HCT116 (cell line): ENCODE measurements around the gene FGD3. TPM values are rescaled to one million over a fixed set of nuclear protein-coding genes. Genes with fewer than 3 reads are reported as not detected.

ENCODE experiments used
- ATAC-seq: fragments of 200-7000 bp; cut with Tn5 transposase; 2 replicates; pipeline ENCODE4 v1.9.1; 2020; ENCODE audit warnings: mild to moderate bottlenecking, moderate library complexity
- BruUV-seq: library from RNA; stranded (reverse); fragments of 400-500 nt; replicated peaks from 2 replicates; lab custom pipeline; 2021; lab: Mats Ljungman, UMichigan
- CTCF ChIA-PET: fragments of 300-600 bp; sonication (Branson Sonifier 250); formaldehyde crosslinking; loops from one replicate; lab custom pipeline; 2021; ENCODE audit warnings: antibody characterized with exemption; lab: Charles Lee
- POLR2A ChIA-PET: fragments of 300-600, 350-600 bp; sonication (Branson Sonifier 250); formaldehyde crosslinking; loops from one replicate; lab custom pipeline; 2021; ENCODE audit warnings: antibody characterized with exemption; lab: Charles Lee
- RAD21 ChIA-PET, 2 experiments: fragments of 300-600 bp; sonication (Branson Sonifier 250); formaldehyde crosslinking; loops; one replicate each; lab custom pipeline; 2023; ENCODE audit warnings: low total read pairs in 2 of 2; ENCODE audit not compliant: uncharacterized antibody in 2 of 2, unreplicated experiment in 2 of 2, low non-redundant PET in 1 of 2; lab: Charles Lee
- DNase-seq: peaks from one replicate; pipeline ENCODE4 v3.0.0-alpha.2; 2010; ENCODE audit warnings: low read depth, low spot score
- H2AFZ ChIP-seq: fragments of 200-600 bp; shearing (Covaris generic), sonication (generic); 2 replicates; pipeline ENCODE4 v1.6.1; 2017; ENCODE audit warnings: low read depth, mixed run types, mixed read lengths, antibody characterized with exemption, low read length; ENCODE audit not compliant: poor library complexity, severe bottlenecking
- H3K27ac ChIP-seq: 2 replicates; pipeline ENCODE4 v1.5.1; 2012; ENCODE audit warnings: low read depth, low read length
- H3K27me3 ChIP-seq: fragments of 200-600 bp; sonication (generic); 2 replicates; pipeline ENCODE4 v1.6.1; 2016; ENCODE audit warnings: mixed run types, low read length, mixed read lengths; ENCODE audit not compliant: insufficient read depth
- H3K36me3 ChIP-seq, 2 experiments: fragments of 200-500 bp in 1 of 2; fragments of 200-600 bp in 1 of 2; sonication (Bioruptor generic) in 1 of 2; sonication (generic) in 1 of 2; 2 replicates each; pipeline versions ENCODE4 v1.5.1 to v1.6.1; 2014 to 2016; ENCODE audit warnings: low read length in 2 of 2, inconsistent platforms in 1 of 2, mixed read lengths in 1 of 2, mixed run types in 1 of 2; ENCODE audit not compliant: insufficient read depth in 2 of 2, control insufficient read depth in 1 of 2
- H3K4me1 ChIP-seq, 2 experiments: fragments of 200-600 bp in 1 of 2; sonication (generic) in 1 of 2; 2 replicates each; pipeline versions ENCODE4 v1.5.1 to v1.6.1; 2012 to 2017; ENCODE audit warnings: low read length in 2 of 2, inconsistent platforms in 1 of 2, mild to moderate bottlenecking in 1 of 2, mixed read lengths in 1 of 2, mixed run types in 1 of 2, moderate library complexity in 1 of 2; ENCODE audit not compliant: insufficient read depth in 2 of 2, control insufficient read depth in 1 of 2
- H3K4me2 ChIP-seq: fragments of 200-600 bp; sonication (generic); 2 replicates; pipeline ENCODE4 v1.6.1; 2017; ENCODE audit warnings: mixed run types, low read length, mixed read lengths
- H3K4me3 ChIP-seq, 2 experiments: fragments of 200-600 bp in 1 of 2; sonication (generic) in 1 of 2; replicated peaks in 1 of 2; 2 replicates each; pipeline ENCODE4 v1.5.1; 2011 to 2016; ENCODE audit warnings: low read length in 2 of 2, control low read depth in 1 of 2, low read depth in 1 of 2, mild to moderate bottlenecking in 1 of 2, mixed read lengths in 1 of 2, mixed run types in 1 of 2
- H3K79me2 ChIP-seq: fragments of 200-600 bp; sonication (generic); 2 replicates; pipeline ENCODE4 v1.6.1; 2017; ENCODE audit warnings: mild to moderate bottlenecking, mixed run types, low read length, moderate library complexity, mixed read lengths; ENCODE audit not compliant: insufficient read depth
- H3K9ac ChIP-seq: fragments of 200-600 bp; sonication (generic); 2 replicates; pipeline ENCODE4 v1.6.1; 2016; ENCODE audit warnings: low read length, mixed read lengths
- H3K9me2 ChIP-seq: fragments of 200-600 bp; sonication (generic), shearing (Covaris generic); 2 replicates; pipeline ENCODE4 v1.6.1; 2017; ENCODE audit warnings: mixed run types, mild to moderate bottlenecking, moderate library complexity; ENCODE audit not compliant: insufficient read depth
- H3K9me3 ChIP-seq, 2 experiments: fragments of 200-500 bp in 1 of 2; fragments of 200-600 bp in 1 of 2; sonication (Bioruptor generic) in 1 of 2; sonication (generic) in 1 of 2; 2 replicates each; pipeline ENCODE4 v1.6.1; 2014 to 2017; ENCODE audit warnings: low read length in 2 of 2, mixed read lengths in 2 of 2, inconsistent platforms in 1 of 2, low read depth in 1 of 2, mild to moderate bottlenecking in 1 of 2, mixed run types in 1 of 2, moderate library complexity in 1 of 2; ENCODE audit not compliant: control insufficient read depth in 1 of 2, insufficient read depth in 1 of 2
- H4K20me1 ChIP-seq: fragments of 200-600 bp; sonication (generic), shearing (Covaris generic); 2 replicates; pipeline ENCODE4 v1.6.1; 2017; ENCODE audit warnings: mixed run types, mild to moderate bottlenecking, moderate library complexity; ENCODE audit not compliant: insufficient read depth
- CEBPB ChIP-seq: IDR thresholded peaks from 2 replicates; pipeline ENCODE4 v1.6.1; 2012; ENCODE audit warnings: low read depth
- ELF1 ChIP-seq: IDR thresholded peaks from 2 replicates; pipeline ENCODE4 v1.6.1; 2012; ENCODE audit warnings: low read depth, borderline replicate concordance
- EZH2 ChIP-seq: fragments of 200-600 bp; sonication (generic); IDR thresholded peaks from 2 replicates; pipeline ENCODE4 v1.6.1; 2017; ENCODE audit warnings: antibody characterized with exemption, mixed run types
- FOSL1 ChIP-seq: IDR thresholded peaks from 2 replicates; pipeline ENCODE4 v1.6.1; 2012; ENCODE audit warnings: low read depth
- JUND ChIP-seq: IDR thresholded peaks from 2 replicates; pipeline ENCODE4 v1.6.1; 2012
- POLR2A ChIP-seq: IDR thresholded peaks from 2 replicates; pipeline ENCODE4 v1.7.0; 2011; ENCODE audit warnings: borderline replicate concordance; ENCODE audit not compliant: insufficient read depth, insufficient read length; ENCODE audit errors: extremely low read depth
- POLR2AphosphoS5 ChIP-seq: IDR thresholded peaks from 2 replicates; pipeline ENCODE4 v1.6.1; 2011; ENCODE audit warnings: mild to moderate bottlenecking, low read depth, low read length, moderate library complexity
- RAD21 ChIP-seq: IDR thresholded peaks from 2 replicates; pipeline ENCODE4 v1.6.1; 2012; ENCODE audit warnings: low read depth, mild to moderate bottlenecking
- SRF ChIP-seq: IDR thresholded peaks from 2 replicates; pipeline ENCODE4 v1.6.1; 2012; ENCODE audit warnings: low read depth
- TCF7L2 ChIP-seq: IDR thresholded peaks from 2 replicates; pipeline ENCODE4 v1.7.0; 2011; ENCODE audit warnings: borderline replicate concordance, inconsistent platforms; ENCODE audit not compliant: insufficient read depth, insufficient read length; ENCODE audit errors: extremely low read depth
- YY1 ChIP-seq: IDR thresholded peaks from 2 replicates; pipeline ENCODE4 v1.6.1; 2011; ENCODE audit warnings: low read length, low read depth, moderate library complexity, mild to moderate bottlenecking; ENCODE audit not compliant: insufficient replicate concordance; ENCODE audit errors: extremely low read depth
- ZFX ChIP-seq: fragments of 450-650 bp; IDR thresholded peaks from 2 replicates; pipeline ENCODE4 v1.6.1; 2017
- ZNF274 ChIP-seq: fragments of 200-500 bp; sonication (Bioruptor generic); IDR thresholded peaks from 2 replicates; pipeline ENCODE4 v1.6.1; 2014; ENCODE audit warnings: mild to moderate bottlenecking, low read depth, low read length, inconsistent platforms
- intact Hi-C: fragments of 100-400 bp; cut with micrococcal nuclease; formaldehyde crosslinking; loops from 2 replicates; pipeline ENCODE4 v1.10.0; 2022
- total RNA-seq: library from RNA; stranded (reverse); gene quantifications from one replicate; pipeline ENCODE4 v1.2.1, GENCODE V29; 2021; ENCODE audit not compliant: unreplicated experiment
- TF ChIP-seq, protein P1 (sequence below): IDR thresholded peaks from 2 replicates; pipeline ENCODE4 v1.6.1; 2012
- TF ChIP-seq, protein P2 (sequence below), 3 experiments: fragments of 200-600 bp in 1 of 3; sonication (generic) in 1 of 3; IDR thresholded peaks in 2 of 3; conservative IDR thresholded peaks in 1 of 3; 2 replicates each; pipeline ENCODE4 v1.5.1; 2012 to 2017; ENCODE audit warnings: low read depth in 2 of 3, low read length in 2 of 3, antibody characterized with exemption in 1 of 3, borderline replicate concordance in 1 of 3, control low read depth in 1 of 3, mild to moderate bottlenecking in 1 of 3, mixed read lengths in 1 of 3, mixed run types in 1 of 3, moderate library complexity in 1 of 3; ENCODE audit not compliant: insufficient read depth in 1 of 3
- TF ChIP-seq, protein P3 (sequence below): IDR thresholded peaks from 2 replicates; pipeline ENCODE4 v1.6.1; 2012

FGD3 gene
- total RNA-seq, 1 experiment from 2014 or later = 3.3 TPM

DNA sequence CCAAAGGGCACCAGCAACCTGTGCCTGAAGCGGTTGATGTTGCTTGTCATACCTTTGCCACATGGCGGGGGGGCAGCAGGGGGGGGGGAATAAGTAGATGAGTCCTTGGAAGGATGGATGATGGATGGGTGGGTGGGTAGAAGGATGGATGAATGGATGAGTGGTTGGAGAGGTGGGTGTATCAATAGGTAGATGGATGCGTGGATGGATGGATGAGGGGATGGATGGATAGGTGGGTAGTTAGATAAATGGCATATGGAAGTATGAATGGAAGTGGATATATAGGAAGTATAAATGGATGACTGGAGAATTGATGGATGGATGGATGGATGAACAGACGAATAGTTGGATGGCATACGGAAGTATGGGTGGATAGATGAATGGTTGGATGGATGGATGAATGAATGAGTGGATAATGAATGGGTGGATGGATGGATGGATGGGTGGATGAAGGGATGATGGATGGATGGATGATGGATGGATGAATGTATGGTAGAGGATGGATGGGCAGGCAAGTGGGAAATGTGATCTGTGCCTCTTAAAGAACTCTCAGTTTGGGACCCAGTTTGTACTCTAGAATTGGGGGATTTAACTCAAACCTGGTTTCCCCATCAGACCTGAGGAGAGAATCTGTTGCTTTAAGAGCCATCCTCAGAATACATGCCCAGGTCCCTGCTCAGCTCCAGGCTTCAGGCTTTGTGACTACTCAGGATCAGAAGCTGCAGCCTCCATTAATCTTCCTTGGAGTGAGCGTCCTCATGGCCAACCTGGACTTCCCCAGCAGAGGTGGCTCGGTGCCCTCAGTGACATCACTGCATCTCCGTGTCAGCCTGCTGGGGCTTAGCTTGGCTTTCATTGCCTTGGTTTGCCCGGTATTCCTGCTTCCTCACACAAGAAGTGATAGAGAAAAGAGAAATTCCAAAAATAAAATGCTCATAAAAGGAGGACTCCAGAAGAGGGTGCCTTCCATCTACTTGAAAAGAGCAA is 83.6 kb downstream of the FGD3 start:
- no peaks in the 10 kb centered on the region for H3K9me2 ChIP-seq
- H3K4me3 ChIP-seq = no peak overlapping the region
- no peaks in the 10 kb centered on the region for H3K79me2 ChIP-seq
- H4K20me1 ChIP-seq = no peaks in the 10 kb centered on the region
- no peak for DNase-seq
- TF ChIP-seq POLR2AphosphoS5 (no peak), JUND (no peak), TCF7L2 (no peak), POLR2A (no peak), RAD21 (no peak), ELF1 (no peak), YY1 (no peak), ZNF274 (no peak), SRF (no peak), FOSL1 (no peak), EZH2 (no peak), ZFX (no peak), CEBPB (no peak)
- TF ChIP-seq, protein P1, sequence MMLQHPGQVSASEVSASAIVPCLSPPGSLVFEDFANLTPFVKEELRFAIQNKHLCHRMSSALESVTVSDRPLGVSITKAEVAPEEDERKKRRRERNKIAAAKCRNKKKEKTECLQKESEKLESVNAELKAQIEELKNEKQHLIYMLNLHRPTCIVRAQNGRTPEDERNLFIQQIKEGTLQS = no peak
- TF ChIP-seq, protein P2, sequence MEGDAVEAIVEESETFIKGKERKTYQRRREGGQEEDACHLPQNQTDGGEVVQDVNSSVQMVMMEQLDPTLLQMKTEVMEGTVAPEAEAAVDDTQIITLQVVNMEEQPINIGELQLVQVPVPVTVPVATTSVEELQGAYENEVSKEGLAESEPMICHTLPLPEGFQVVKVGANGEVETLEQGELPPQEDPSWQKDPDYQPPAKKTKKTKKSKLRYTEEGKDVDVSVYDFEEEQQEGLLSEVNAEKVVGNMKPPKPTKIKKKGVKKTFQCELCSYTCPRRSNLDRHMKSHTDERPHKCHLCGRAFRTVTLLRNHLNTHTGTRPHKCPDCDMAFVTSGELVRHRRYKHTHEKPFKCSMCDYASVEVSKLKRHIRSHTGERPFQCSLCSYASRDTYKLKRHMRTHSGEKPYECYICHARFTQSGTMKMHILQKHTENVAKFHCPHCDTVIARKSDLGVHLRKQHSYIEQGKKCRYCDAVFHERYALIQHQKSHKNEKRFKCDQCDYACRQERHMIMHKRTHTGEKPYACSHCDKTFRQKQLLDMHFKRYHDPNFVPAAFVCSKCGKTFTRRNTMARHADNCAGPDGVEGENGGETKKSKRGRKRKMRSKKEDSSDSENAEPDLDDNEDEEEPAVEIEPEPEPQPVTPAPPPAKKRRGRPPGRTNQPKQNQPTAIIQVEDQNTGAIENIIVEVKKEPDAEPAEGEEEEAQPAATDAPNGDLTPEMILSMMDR (IDR thresholded peaks at IDR 0.05 in 2 of 3, conservative IDR thresholded peaks at IDR 0.05 in 1 of 3; ENCODE audit: borderline replicate concordance in 1 of 3, insufficient read depth in 1 of 3, low read depth in 2 of 3, low read length in 2 of 3) = no peak
- TF ChIP-seq, protein P3, sequence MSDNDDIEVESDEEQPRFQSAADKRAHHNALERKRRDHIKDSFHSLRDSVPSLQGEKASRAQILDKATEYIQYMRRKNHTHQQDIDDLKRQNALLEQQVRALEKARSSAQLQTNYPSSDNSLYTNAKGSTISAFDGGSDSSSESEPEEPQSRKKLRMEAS = no peak
- ATAC-seq = no peak
- H3K36me3 ChIP-seq = no peaks in the 10 kb centered on the region
- no peak overlapping the region for H3K4me2 ChIP-seq
- BruUV-seq = no TSS peak
- ChIA-PET RAD21 (no interaction called here), CTCF (no interaction called here), POLR2A (no interaction called here)
- no peaks in the 10 kb centered on the region for H3K27me3 ChIP-seq
- no peak overlapping the region for H2AFZ ChIP-seq
- H3K9me3 ChIP-seq = no peaks in the 10 kb centered on the region
- no peak overlapping the region for H3K9ac ChIP-seq
- no peak overlapping the region for H3K27ac ChIP-seq
- H3K4me1 ChIP-seq = no peaks in the 10 kb centered on the region
- intact Hi-C loops = no loop called here
